NCI-H526 treated with DMSO at 0.1 percent for 48 hours (cell line): ENCODE data around the gene SCAF4.

ENCODE experiments used
- DNase-seq: peaks from one replicate; lab custom pipeline; 2025; lab: John Stamatoyannopoulos, UW

Gene SCAF4

GRCh38 chr21:31644643-31645042 is 87.3 kb downstream of the SCAF4 start:
- no peak for DNase-seq

- no peak for DNase-seq
Measured at GRCh38 chr21:31641416-31641922, 90.4 kb downstream of the SCAF4 start.

- DNase-seq: no peak
Measured at GRCh38 chr21:31636874-31637273, 95.0 kb downstream of the SCAF4 start.

GRCh38 chr21:31634993-31635392 is 96.9 kb downstream of the SCAF4 start:
- no peak for DNase-seq

GRCh38 chr21:31631881-31632280 is 100.0 kb downstream of the SCAF4 start:
- DNase-seq: peak; percentile 14

GRCh38 chr21:31629972-31630711 is 101.8 kb downstream of the SCAF4 start:
- DNase-seq: no peak

GRCh38 chr21:31624961-31625491 is 106.9 kb downstream of the SCAF4 start:
- DNase-seq: no peak

GRCh38 chr21:31624181-31624580 is 107.7 kb downstream of the SCAF4 start:
- DNase-seq: no peak

- no peak for DNase-seq
Measured at GRCh38 chr21:31623664-31624063, 108.3 kb downstream of the SCAF4 start.

- DNase-seq: no peak
Measured at GRCh38 chr21:31622397-31622796, 109.5 kb downstream of the SCAF4 start.
